H1 (cell line): ENCODE data around the gene SMAP2. TPM values are rescaled to one million over a fixed set of nuclear protein-coding genes. Genes with fewer than 3 reads are reported as not detected.

Experiments
- EGR1 ChIP-seq: IDR thresholded peaks from 2 replicates; pipeline ENCODE4 v1.6.1; 2011; ENCODE audit warnings: low read depth, low read length, borderline replicate concordance
- JUND ChIP-seq: IDR thresholded peaks from 2 replicates; pipeline ENCODE4 v1.6.1; 2011; ENCODE audit warnings: mild to moderate bottlenecking, improper control_type of control experiment, low read length
- polyA plus RNA-seq, 7 experiments: library from polyadenylated mRNA; depleted of rRNA in 3 of 7; stranded (reverse) in 5 of 7; unstranded in 2 of 7; fragments of >200 nt in 5 of 7; fragments of 200-250 nt in 2 of 7; gene quantifications; 1 replicate in 5 of 7; 2 replicates in 1 of 7; 4 replicates in 1 of 7; pipeline versions ENCODE4 v1.2.1 to v1.2.3, GENCODE V29; 2011 to 2013; ENCODE audit warnings: missing spikeins in 2 of 7, mixed read lengths in 2 of 7
- total RNA-seq: library from RNA; stranded (reverse); fragmentation: NEBNext Ultra II Directional; extraction: Animal tissue kit (Norgen Biotek cat#: 25700); gene quantifications from 2 replicates; pipeline ENCODE4 v1.2.1, GENCODE V29; 2021

Gene SMAP2
- total and polyA plus RNA-seq, 2 of the 8 experiments (the other 6 are each of a cell fraction or from before 2014, with no cell fraction given): 4.3 to 5.5 TPM

GRCh38 chr1:40401473-40402201 lies 28.1 kb downstream of the SMAP2 start (continued):
- TF ChIP-seq JUND (no peak), EGR1 (no peak)
- TF ChIP-seq, all 59 proteins: peak for 0
